ENCODE measurements around the gene SFMBT2. TPM values are rescaled to one million over a fixed set of nuclear protein-coding genes. Genes with fewer than 3 reads are reported as not detected.

The SFMBT2 gene
- total RNA-seq, 1 donor, result 2.0 TPM

- H3K4me3 ChIP-seq (ENCODE audit: low read depth, low read length), result no peak overlapping the region
- TF ChIP-seq, protein P1, sequence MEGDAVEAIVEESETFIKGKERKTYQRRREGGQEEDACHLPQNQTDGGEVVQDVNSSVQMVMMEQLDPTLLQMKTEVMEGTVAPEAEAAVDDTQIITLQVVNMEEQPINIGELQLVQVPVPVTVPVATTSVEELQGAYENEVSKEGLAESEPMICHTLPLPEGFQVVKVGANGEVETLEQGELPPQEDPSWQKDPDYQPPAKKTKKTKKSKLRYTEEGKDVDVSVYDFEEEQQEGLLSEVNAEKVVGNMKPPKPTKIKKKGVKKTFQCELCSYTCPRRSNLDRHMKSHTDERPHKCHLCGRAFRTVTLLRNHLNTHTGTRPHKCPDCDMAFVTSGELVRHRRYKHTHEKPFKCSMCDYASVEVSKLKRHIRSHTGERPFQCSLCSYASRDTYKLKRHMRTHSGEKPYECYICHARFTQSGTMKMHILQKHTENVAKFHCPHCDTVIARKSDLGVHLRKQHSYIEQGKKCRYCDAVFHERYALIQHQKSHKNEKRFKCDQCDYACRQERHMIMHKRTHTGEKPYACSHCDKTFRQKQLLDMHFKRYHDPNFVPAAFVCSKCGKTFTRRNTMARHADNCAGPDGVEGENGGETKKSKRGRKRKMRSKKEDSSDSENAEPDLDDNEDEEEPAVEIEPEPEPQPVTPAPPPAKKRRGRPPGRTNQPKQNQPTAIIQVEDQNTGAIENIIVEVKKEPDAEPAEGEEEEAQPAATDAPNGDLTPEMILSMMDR (IDR thresholded peaks at IDR 0.05; ENCODE audit: insufficient read depth, low read length), result no peak
- DNase-seq (ENCODE audit: low read depth), result no peak
These were observed 24.8 kb upstream of the SFMBT2 start for GRCh38 chr10:7435674-7436073.

GRCh38 chr10:7434378-7434777 lies 23.5 kb upstream of the SFMBT2 start:
- H3K4me3 ChIP-seq (ENCODE audit: low read depth, low read length), result no peak overlapping the region
- TF ChIP-seq, protein P1 (IDR thresholded peaks at IDR 0.05; ENCODE audit: insufficient read depth, low read length), result no peak

GRCh38 chr10:7433861-7434260 lies 23.0 kb upstream of the SFMBT2 start:
- TF ChIP-seq, protein P1 (IDR thresholded peaks at IDR 0.05; ENCODE audit: insufficient read depth, low read length), result no peak
- no peak overlapping the region for H3K4me3 ChIP-seq (ENCODE audit: low read depth, low read length)
- no peak for DNase-seq (ENCODE audit: low read depth)

More at GRCh38 chr10:7434378-7434777, 23.5 kb upstream of the SFMBT2 start:
- DNase-seq (ENCODE audit: low read depth), result no peak

DNA sequence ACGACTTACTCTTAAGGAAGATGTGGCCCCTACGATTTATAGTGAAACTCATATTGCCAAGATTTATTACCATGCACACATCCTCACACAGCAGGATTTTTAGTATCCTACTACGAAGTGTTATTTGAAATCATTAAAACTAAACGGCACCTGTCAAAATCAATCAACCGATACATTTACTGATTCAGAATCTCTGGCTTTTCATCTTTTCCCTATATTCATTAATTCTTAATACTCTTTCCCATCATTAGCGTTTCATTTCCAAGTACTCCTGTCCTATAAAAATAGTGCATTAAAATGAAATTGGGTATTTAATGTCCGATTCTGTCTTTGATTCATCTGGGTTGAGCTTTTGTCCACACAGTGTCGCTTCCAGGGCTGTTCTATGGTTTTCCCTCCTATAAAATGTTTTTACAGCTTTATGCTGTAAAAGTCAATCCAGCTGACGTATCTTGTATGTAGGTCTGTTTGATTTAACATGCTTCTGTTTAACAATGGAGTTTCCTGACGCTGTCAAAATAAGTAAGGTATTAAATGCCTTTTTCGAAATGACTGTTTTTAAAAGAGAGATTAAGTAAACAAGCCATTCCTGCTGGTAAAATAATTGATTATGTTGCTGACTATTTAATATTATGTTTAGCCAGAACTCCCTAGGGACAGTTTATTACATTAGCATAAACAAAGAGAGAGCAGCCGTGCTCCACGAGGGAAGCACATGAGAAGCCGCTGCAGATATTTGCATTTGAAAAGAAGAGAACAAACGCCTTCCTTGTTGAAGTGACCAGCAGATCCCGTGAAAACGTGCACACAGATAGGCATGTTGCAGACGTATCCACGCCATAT lies 22.3 kb upstream of the SFMBT2 start:
- DNase-seq (ENCODE audit: low read depth), result no peak
- no peak overlapping the region for H3K4me3 ChIP-seq (ENCODE audit: low read depth, low read length)
- TF ChIP-seq, protein P1 (IDR thresholded peaks at IDR 0.05; ENCODE audit: insufficient read depth, low read length), result no peak

DNA sequence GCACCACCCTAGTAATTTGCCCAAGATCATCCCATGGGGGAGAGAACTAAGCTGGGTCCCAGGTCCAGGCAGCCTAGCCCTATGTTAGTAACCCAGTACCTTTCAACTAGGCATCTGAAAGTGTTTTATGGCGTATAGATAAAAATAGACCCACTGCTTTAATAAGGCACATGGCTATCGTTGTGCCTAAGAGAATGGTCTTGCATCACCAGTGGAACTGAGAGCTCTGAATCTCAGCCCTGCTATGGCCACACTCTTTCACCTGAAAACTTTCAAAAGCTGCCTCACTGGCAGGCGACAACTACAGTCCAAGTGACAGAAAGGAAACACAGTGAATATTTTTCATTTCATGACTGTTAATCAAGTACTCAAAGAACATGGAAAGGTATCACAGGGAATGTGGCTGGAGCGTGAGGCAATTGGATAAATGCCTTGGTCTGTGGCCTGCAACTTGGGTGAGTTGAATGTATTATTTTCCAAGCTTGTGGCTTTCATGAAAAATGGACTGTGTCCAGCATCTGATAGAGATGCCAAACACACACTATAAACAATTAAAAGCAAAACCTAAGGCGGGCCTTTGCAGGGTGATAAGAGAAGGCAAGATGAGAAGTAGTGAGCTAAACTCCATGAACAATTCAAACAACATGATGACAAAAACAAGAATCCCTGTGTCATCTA lies 18.0 kb upstream of the SFMBT2 start:
- TF ChIP-seq, protein P1 (IDR thresholded peaks at IDR 0.05; ENCODE audit: insufficient read depth, low read length), result no peak

DNA sequence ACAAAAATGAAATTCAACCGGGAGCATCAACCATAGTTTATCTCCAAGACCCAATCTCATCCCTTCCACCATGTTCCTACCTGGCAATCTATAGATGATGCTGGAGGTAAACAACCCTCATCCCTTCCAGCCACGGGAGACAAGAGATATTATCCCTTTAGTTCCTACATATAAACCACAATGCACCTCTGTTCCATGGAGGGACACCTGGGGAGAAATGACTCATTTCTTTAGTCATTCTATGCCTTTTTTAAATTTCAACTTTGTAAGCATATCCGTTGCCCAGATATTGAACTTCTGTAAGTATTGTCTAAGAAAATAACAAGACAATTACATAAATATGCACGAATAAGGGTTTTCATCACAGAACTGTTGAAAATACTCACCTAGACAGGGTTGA lies 15.5 kb upstream of the SFMBT2 start:
- DNase-seq (ENCODE audit: low read depth), result no peak
- H3K4me3 ChIP-seq (ENCODE audit: low read depth, low read length), result no peak overlapping the region
- TF ChIP-seq, protein P1 (IDR thresholded peaks at IDR 0.05; ENCODE audit: insufficient read depth, low read length), result no peak

More for the DNA sequence above, 18.0 kb upstream of the SFMBT2 start:
- no peak for DNase-seq (ENCODE audit: low read depth)
- no peak overlapping the region for H3K4me3 ChIP-seq (ENCODE audit: low read depth, low read length)
